Kidney capillary endothelial cell (primary cell): ENCODE data around the gene OR5H6.
"Not testable (repeated sequence)": the region's sequence is repeated elsewhere in the genome, so short reads cannot be mapped to it uniquely, and the experiment has no call there.

ENCODE experiments used
- DNase-seq: peaks from one replicate; pipeline ENCODE4 v3.0.0-alpha.2; 2018; ENCODE audit warnings: low spot score

The OR5H6 gene

GRCh38 chr3:98263944-98264343, at the start of gene OR5H6:
OR5H6 (plus strand) TSS chr3:98264244; CDS start chr3:98264333, 89 bp downstream.
- DNase-seq: no peak

GRCh38 chr3:98215051-98215450, 49.0 kb upstream of the OR5H6 start:
- DNase-seq: no peak

- DNase-seq: no peak
Measured at GRCh38 chr3:98223907-98224672, 40.0 kb upstream of the OR5H6 start.

- no peak for DNase-seq
Measured at GRCh38 chr3:98232489-98232888, 31.6 kb upstream of the OR5H6 start.

DNA sequence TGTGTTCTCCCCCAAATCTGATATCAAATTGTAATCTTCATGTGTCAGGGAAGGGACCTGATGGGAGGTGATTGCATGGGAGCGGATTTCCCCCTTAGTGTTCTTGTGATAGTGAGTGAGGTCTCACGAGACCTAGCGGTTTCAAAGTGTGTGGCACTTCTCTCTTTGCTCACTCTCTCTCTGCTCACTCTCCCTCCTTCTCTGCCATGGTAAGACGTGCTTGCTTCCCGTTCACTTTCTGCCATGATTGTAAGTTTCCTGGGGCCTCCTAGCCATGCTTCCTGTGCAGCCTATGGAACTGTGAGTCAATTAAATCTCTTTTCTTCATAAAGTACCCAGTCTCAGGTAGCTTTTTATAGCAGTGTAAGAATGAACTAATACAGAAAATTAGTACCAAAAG, 30.6 kb upstream of the OR5H6 start:
- no peak for DNase-seq

DNA sequence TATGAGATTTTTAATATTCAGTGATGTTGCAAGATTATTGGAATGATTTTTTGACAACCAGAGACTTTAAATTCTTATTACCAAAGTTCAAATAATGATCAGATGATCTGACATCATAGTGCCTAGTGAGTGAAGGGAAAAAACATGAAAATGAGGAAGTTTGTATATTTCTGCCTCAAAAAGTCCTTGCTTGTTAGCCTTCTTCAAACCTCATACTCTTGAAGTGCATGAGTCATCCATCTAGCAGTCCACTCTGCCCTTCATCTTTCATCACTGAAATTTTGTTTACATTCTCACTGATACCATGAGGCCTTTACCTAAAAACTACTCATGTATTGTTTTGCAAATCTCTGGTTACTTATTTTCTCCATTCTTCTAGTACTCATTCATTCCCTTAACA, 23.9 kb upstream of the OR5H6 start:
- no peak for DNase-seq

DNA sequence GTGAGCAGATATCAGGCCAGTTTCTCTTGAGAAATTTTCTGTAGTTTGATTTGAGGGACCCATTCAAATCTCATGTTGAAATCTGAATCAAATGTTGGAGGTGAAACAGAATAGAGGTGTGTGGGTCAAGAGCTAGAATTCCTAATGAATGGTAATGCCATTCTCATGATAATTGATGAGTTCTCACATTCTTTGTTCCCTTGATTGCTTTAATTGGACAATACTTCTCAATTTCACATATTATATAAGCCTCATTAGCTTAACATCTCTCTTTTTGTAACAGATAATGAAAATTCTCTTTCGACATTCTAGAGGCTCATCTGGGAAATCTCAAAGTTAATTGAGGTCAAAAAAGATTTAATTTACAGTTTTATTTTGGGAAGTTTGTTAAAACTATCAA, 21.9 kb upstream of the OR5H6 start:
- no peak for DNase-seq

GRCh38 chr3:98243843-98244242, 20.2 kb upstream of the OR5H6 start:
- DNase-seq: no peak

DNA sequence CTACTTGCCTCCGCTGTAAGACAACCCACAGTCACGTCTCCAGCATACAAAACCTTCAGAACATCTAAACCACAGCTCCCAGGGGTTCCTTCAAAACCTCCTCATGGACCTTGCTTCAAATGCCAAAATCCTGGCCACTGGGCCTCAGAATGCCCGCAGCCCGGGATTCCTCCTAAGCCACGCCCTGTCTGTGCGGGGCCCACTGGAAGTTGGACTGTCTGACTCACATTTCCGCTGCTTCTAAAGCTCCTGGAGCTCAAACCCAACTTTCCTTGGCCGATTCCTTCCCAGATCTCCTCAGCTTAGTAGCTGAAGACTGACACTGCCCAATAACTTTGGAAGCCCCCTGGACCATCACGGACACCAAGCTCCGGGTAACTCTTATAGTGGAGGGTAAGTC, 17.9 kb upstream of the OR5H6 start:
- DNase-seq: no peak

GRCh38 chr3:98256026-98256425, 8.0 kb upstream of the OR5H6 start:
- DNase-seq: not testable (repeated sequence)

GRCh38 chr3:98259707-98260106, 4.3 kb upstream of the OR5H6 start:
- DNase-seq: no peak

GRCh38 chr3:98262046-98262445, 2.0 kb upstream of the OR5H6 start:
- no peak for DNase-seq

GRCh38 chr3:98269846-98270245, 5.8 kb downstream of the OR5H6 start:
- no peak for DNase-seq

DNA sequence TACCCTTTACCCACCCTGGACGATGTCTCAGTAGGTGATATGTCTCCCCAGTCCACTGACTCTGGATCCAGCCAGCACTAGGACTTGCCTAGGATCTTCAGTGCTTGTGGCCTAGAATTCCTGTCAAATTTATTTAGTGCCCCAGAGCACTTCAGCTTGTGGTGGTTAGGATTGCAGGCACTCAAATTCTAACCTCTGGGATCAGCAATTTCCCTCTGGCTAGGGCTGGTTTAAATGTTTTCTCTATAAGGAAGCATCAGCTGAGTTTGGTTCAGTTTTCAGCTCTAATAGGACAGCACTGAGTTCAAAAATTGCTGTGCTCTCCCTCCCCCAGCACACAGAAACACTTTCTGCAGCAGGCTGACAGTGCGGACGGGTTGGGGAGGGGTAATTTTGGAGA, 8.1 kb downstream of the OR5H6 start:
- DNase-seq: no peak

DNA sequence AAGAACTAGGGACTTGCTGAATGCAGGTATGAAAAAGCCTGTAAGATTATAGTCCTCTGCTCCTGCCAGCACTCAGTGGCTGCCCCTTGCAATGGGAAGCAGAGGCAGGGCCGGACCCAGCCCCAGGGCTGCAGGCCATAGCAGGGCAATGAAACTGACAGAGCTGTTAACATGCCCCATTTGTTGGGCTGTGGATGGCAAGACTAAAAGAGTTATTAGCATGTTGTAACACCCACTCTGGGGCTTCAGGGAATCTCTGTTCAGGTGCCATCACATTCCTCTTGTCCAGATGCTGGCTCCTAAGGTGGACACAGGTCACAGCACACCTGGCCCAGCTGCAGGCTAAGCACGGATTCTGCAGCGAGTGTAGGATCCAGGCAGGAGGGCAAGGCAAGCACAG, 10.9 kb downstream of the OR5H6 start:
- DNase-seq: no peak

DNA sequence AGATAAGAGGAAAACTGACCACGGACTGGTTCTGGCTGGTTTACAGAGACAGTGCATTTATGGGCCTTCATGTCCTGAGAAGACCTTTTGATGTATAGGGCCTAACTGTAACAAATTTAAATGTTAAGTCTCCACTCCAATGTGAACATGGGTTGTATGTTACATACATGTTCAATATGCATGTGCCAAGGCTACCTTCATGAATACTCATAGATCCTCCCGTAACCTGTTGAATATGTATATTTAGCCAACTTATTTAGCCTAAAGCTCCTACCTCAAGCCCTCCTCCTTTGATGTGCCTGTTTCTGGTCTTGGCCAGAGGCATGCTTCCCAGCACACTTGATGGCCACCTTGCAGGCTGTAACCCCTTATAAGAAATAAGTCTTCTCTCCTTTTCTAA, 18.2 kb downstream of the OR5H6 start, which contains the start of gene OR5H2:
TSS of gene OR5H2 (plus strand) at position 301 of the 400 bp plus-strand sequence. CDS start 398 bp downstream, outside the sequence.
- no peak for DNase-seq

GRCh38 chr3:98290916-98291315, 26.9 kb downstream of the OR5H6 start:
- DNase-seq: no peak

GRCh38 chr3:98291332-98291957, 27.4 kb downstream of the OR5H6 start:
- no peak for DNase-seq
